GM19035 (cell line): Measurements from ENCODE around the gene FNBP1L.

Experiments used
- ATAC-seq: cut with Tn5 transposase; IDR thresholded peaks from one replicate; pipeline ENCODE4 v1.9.1; 2021; ENCODE audit not compliant: unreplicated experiment

The FNBP1L gene

GRCh38 chr1:93567255-93567918 is 119.5 kb downstream of the FNBP1L start:
- no peak for ATAC-seq

GRCh38 chr1:93569489-93569888 is 121.6 kb downstream of the FNBP1L start:
- no peak for ATAC-seq

GRCh38 chr1:93571623-93572310 is 123.8 kb downstream of the FNBP1L start:
- ATAC-seq: no peak

GRCh38 chr1:93573940-93574469 is 126.1 kb downstream of the FNBP1L start:
- no peak for ATAC-seq

- no peak for ATAC-seq
Observed at GRCh38 chr1:93574511-93574910, 126.6 kb downstream of the FNBP1L start.

- ATAC-seq: no peak
Observed at GRCh38 chr1:93574991-93575390, 127.1 kb downstream of the FNBP1L start.

GRCh38 chr1:93575621-93576284 is 127.8 kb downstream of the FNBP1L start:
- no peak for ATAC-seq

GRCh38 chr1:93576346-93576745 is 128.4 kb downstream of the FNBP1L start:
- ATAC-seq: no peak

- no peak for ATAC-seq
Observed at GRCh38 chr1:93576746-93577145, 128.8 kb downstream of the FNBP1L start.

GRCh38 chr1:93577536-93578432 is 129.9 kb downstream of the FNBP1L start:
- no peak for ATAC-seq

GRCh38 chr1:93578433-93578830 is 130.5 kb downstream of the FNBP1L start:
- no peak for ATAC-seq

- no peak for ATAC-seq
Observed at GRCh38 chr1:93578911-93579825, 131.2 kb downstream of the FNBP1L start.

- no peak for ATAC-seq
Observed at GRCh38 chr1:93579891-93580290, 132.0 kb downstream of the FNBP1L start.

GRCh38 chr1:93581917-93582850 is 134.3 kb downstream of the FNBP1L start:
- no peak for ATAC-seq

- ATAC-seq: no peak
Observed at GRCh38 chr1:93584261-93585003, 136.5 kb downstream of the FNBP1L start.

GRCh38 chr1:93585059-93585966 is 137.4 kb downstream of the FNBP1L start:
- no peak for ATAC-seq

GRCh38 chr1:93587354-93587753 is 139.4 kb downstream of the FNBP1L start:
- ATAC-seq: no peak
